Mucosa of stomach (tissue), 1 donor: ENCODE measurements around the gene KAT2A.

Source experiments
- H3K27me3 ChIP-seq: one replicate; pipeline ENCODE4 v1.7.0; 2013; ENCODE audit warnings: mild to moderate bottlenecking, low read length; ENCODE audit not compliant: control insufficient read depth, insufficient read depth
- H3K36me3 ChIP-seq: one replicate; pipeline ENCODE4 v1.7.0; 2013; ENCODE audit warnings: low read length; ENCODE audit not compliant: control insufficient read depth, insufficient read depth
- H3K4me1 ChIP-seq: one replicate; pipeline ENCODE4 v1.7.0; 2013; ENCODE audit warnings: mild to moderate bottlenecking, low read length; ENCODE audit not compliant: control insufficient read depth, insufficient read depth
- H3K4me3 ChIP-seq: one replicate; pipeline ENCODE4 v1.7.0; 2013; ENCODE audit warnings: low read length
- H3K9ac ChIP-seq: one replicate; pipeline ENCODE4 v1.7.0; 2013; ENCODE audit warnings: mild to moderate bottlenecking, low read length, moderate library complexity
- H3K9me3 ChIP-seq: one replicate; pipeline ENCODE4 v1.7.0; 2013; ENCODE audit warnings: mild to moderate bottlenecking, low read length, moderate library complexity; ENCODE audit not compliant: control insufficient read depth
- donor health status: Pancreatic carcinoma.

The KAT2A gene

GRCh38 chr17:42131981-42132432 lies 10.8 kb upstream of the KAT2A start:
- Histone ChIP-seq H3K4me3 (no peak overlapping the region), H3K9ac (no peak overlapping the region), H3K27me3 (no peaks in the 10 kb centered on the region), H3K4me1 (peaks cover 58% of the 10 kb centered on the region), H3K9me3 (no peaks in the 10 kb centered on the region), H3K36me3 (peaks cover 7% of the 10 kb centered on the region)

- no peak overlapping the region for H3K9ac ChIP-seq
- H3K9me3 ChIP-seq = no peaks in the 10 kb centered on the region
- H3K4me3 ChIP-seq = no peak overlapping the region
- peaks cover 51% of the 10 kb centered on the region for H3K4me1 ChIP-seq
- peaks cover 7% of the 10 kb centered on the region for H3K36me3 ChIP-seq
- no peaks in the 10 kb centered on the region for H3K27me3 ChIP-seq
These were observed 10.1 kb upstream of the KAT2A start for GRCh38 chr17:42131232-42131631.

DNA sequence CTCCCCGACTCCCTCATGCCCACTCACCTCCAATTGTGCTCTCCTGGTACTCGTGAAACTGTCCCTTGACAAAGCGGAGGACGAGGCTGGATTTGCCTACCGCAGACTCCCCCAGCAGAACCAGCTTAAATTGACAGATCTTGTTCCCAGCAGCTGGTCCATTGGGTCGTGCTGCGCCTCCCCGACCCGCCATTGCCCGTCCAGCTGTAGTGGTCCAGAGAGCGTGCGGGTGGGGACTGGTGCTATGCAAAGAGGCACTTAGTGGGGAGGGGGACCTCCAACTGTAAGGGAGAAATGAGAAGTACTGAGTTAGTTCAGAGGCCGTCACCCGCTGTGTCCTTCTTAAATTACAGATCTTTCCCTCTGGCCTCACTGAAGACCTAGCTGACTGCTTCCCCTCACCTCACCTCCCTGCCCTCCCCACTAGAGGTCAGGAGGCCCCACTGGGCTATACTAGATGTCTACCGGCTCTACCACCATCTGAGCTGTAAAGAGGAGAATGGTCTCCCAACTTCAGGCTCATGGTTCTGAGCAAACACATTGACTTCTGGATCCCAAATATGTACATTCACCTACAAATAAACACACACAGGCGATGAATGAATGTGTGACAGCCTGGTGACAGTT lies 9.3 kb upstream of the KAT2A start:
- Histone ChIP-seq H3K4me3 (no peak overlapping the region), H3K36me3 (peaks cover 7% of the 10 kb centered on the region), H3K9me3 (no peaks in the 10 kb centered on the region), H3K4me1 (peaks cover 42% of the 10 kb centered on the region), H3K9ac (no peak overlapping the region), H3K27me3 (no peaks in the 10 kb centered on the region)

DNA sequence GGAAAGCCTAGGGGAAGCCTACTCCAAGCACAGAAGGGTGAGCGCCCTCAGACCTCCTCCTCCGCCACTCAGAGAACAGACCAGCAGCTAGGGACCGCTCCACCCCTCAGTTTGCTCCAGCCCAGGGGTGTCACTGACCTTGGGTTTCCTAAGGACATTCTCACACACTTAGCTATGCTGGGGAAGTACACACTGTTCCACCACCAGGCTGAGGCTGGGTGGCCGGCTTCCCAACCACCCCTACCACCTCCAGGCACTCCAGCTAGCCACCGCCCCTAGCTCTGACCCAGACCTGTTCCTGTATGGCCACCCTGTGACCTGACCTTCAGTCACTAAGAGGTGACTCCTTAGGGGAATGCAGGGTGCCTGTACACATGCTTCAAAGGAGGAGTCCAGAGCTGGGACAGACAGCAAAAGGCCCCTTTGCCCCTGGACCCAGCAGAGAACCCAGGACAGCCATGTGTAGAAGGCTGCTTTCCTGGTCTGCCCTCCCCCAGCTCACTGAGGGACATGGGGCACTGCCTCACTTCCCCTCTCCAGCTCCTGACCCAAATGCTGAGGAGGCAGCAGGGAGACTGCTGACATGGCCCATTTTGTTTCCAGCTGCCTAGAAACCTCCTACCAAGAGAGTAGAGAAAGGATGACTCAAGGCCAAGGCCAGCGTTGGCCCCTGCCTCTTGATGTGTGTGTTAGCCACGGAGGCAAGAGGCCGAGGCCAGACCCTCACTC lies 8.1 kb upstream of the KAT2A start:
- H3K9ac ChIP-seq = no peak overlapping the region
- peaks cover 31% of the 10 kb centered on the region for H3K4me1 ChIP-seq
- no peak overlapping the region for H3K4me3 ChIP-seq
- H3K36me3 ChIP-seq = peaks cover 7% of the 10 kb centered on the region
- no peaks in the 10 kb centered on the region for H3K27me3 ChIP-seq
- no peaks in the 10 kb centered on the region for H3K9me3 ChIP-seq

GRCh38 chr17:42127414-42127813 lies 6.2 kb upstream of the KAT2A start:
- H3K9ac ChIP-seq = no peak overlapping the region
- no peaks in the 10 kb centered on the region for H3K27me3 ChIP-seq
- peaks cover 7% of the 10 kb centered on the region for H3K36me3 ChIP-seq
- no peak overlapping the region for H3K4me3 ChIP-seq
- H3K4me1 ChIP-seq = peaks cover 19% of the 10 kb centered on the region
- H3K9me3 ChIP-seq = no peaks in the 10 kb centered on the region

GRCh38 chr17:42126836-42127235 lies 5.7 kb upstream of the KAT2A start:
- Histone ChIP-seq H3K36me3 (peaks cover 7% of the 10 kb centered on the region), H3K9ac (no peak overlapping the region), H3K4me3 (no peak overlapping the region)

DNA sequence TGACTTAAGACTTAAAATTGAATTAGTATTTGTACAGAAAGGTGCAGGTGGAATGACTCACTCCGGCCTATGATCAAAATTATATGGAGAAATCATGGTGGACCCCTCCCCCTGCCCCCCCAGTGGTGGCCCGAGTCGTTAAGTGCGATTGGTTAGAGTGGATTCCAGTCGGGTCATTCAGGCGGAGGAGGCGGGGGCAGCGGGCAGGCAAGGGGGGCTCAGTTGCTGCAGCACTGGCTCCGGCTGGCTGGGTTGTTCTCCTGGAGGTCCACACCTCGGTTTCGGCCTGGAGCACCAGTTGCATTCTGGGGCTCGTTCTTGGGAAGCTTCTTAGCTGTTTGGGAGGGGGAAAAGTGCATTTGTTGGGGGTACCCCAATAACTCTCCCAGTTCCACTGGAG lies 4.4 kb upstream of the KAT2A start:
- Histone ChIP-seq H3K4me1 (peaks cover 22% of the 10 kb centered on the region), H3K27me3 (no peaks in the 10 kb centered on the region), H3K9ac (no peak overlapping the region), H3K36me3 (peaks cover 7% of the 10 kb centered on the region), H3K4me3 (no peak overlapping the region), H3K9me3 (no peaks in the 10 kb centered on the region)

More at GRCh38 chr17:42126836-42127235, 5.7 kb upstream of the KAT2A start:
- no peaks in the 10 kb centered on the region for H3K27me3 ChIP-seq
- H3K4me1 ChIP-seq = peaks cover 19% of the 10 kb centered on the region
- H3K9me3 ChIP-seq = no peaks in the 10 kb centered on the region

DNA sequence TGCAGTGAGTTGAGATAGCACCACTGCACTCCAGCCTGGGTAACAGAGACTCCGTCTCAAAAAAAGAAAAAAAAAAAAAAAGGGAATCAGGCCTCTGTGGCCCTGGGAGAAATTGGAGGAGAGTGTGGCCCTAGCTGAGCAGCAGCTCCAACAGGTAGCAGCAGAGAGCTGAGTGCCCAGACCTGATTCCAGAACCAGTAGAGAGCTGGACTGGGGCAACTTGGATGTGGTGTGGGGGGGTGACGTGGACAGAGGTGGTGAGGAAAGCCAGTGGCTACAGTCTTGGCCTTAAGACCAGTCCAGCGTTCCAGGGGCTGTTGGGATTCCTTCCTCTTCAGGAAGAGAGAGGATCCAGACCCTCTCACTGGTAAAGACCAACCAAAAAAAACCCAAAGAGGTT lies 3.1 kb upstream of the KAT2A start:
- Histone ChIP-seq H3K36me3 (no peaks in the 10 kb centered on the region), H3K9ac (no peak overlapping the region), H3K4me1 (peaks cover 31% of the 10 kb centered on the region), H3K4me3 (no peak overlapping the region), H3K9me3 (no peaks in the 10 kb centered on the region), H3K27me3 (no peaks in the 10 kb centered on the region)

DNA sequence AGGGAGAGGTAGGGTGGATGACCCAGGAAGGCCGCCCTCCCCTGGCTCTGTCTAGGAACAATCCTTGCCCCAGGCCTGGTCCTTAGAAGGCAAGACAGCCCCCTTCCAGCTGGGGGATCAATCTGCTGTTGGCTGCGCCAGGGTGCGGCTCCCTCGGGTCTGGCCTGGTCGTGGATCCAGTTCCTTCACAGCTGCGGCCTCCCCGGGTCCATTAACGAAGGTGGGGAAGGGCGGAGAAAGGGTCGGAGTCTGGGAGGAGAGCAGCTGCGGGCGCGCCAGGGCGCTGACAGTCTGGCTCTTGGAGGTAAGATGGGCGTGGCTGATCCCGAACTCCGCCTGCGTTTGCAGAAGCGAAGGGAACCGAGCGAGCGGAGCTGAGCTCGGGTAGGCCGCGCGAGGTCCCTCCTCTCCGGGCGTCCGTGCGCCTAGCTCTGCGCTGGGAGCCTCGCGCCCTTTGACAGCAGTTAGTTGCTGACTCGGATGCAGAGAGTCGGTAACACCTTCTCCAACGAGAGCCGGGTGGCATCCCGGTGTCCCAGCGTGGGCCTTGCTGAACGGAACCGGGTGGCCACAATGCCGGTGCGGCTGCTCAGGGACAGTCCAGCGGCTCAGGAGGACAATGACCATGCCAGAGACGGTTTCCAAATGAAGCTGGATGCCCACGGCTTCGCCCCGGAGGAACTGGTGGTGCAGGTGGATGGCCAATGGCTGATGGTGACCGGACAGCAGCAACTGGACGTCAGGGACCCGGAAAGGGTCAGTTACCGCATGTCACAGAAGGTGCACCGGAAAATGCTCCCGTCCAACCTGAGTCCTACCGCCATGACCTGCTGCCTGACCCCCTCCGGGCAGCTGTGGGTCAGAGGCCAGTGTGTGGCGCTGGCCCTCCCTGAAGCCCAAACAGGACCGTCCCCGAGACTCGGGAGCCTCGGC lies 1.5 kb upstream of the KAT2A start, which contains the start of gene HSPB9:
HSPB9 (plus strand) TSS at position 434 of the 933 bp plus-strand sequence; CDS start at position 481, 47 bp downstream.
- Histone ChIP-seq H3K4me3 (no peak within 1 kb of the TSS), H3K27me3 (no peaks in the 10 kb centered on the region), H3K9ac (peak within 1 kb of the TSS; percentile 58), H3K36me3 (no peaks in the 10 kb centered on the region), H3K4me1 (peaks cover 31% of the 10 kb centered on the region), H3K9me3 (no peaks in the 10 kb centered on the region)

- Histone ChIP-seq H3K4me3 (no peak overlapping the region), H3K4me1 (peaks cover 31% of the 10 kb centered on the region), H3K9me3 (no peaks in the 10 kb centered on the region), H3K27me3 (no peaks in the 10 kb centered on the region), H3K36me3 (no peaks in the 10 kb centered on the region), H3K9ac (peak overlapping the region; percentile 28)
These were observed 902 bp downstream of the KAT2A start for GRCh38 chr17:42120161-42120769.

GRCh38 chr17:42119301-42119700 lies 1.9 kb downstream of the KAT2A start:
- Histone ChIP-seq H3K4me3 (no peak overlapping the region), H3K9ac (no peak overlapping the region), H3K36me3 (no peaks in the 10 kb centered on the region), H3K9me3 (no peaks in the 10 kb centered on the region), H3K4me1 (peaks cover 31% of the 10 kb centered on the region), H3K27me3 (no peaks in the 10 kb centered on the region)
